ENCODE measurements around the gene RRAS2. TPM values are rescaled to one million over a fixed set of nuclear protein-coding genes. Genes with fewer than 3 reads are reported as not detected.

The RRAS2 gene
- total RNA-seq, 4 donors from 2014 or later, result 35.5 to 162 (median 77.6) TPM

- Histone ChIP-seq H3K36me3 (no peaks in the 10 kb centered on the region), H3K27ac (no peak overlapping the region), H3K4me3 (no peak overlapping the region), H3K27me3 (no peaks in the 10 kb centered on the region), H3K4me1 (no peaks in the 10 kb centered on the region), H3K9me3 (no peaks in the 10 kb centered on the region)
- DNase-seq, result no peak
- no peak for TF ChIP-seq POLR2A (IDR thresholded peaks at IDR 0.05)
- no peak for TF ChIP-seq CTCF (IDR thresholded peaks at IDR 0.05)
Observed at GRCh38 chr11:14334893-14335292, 24.1 kb downstream of the RRAS2 start.

GRCh38 chr11:14334192-14334591 is 24.8 kb downstream of the RRAS2 start:
- H3K9me3 ChIP-seq, result no peaks in the 10 kb centered on the region
- H3K4me3 ChIP-seq, result no peak overlapping the region
- H3K27me3 ChIP-seq, result no peaks in the 10 kb centered on the region
- no peak overlapping the region for H3K27ac ChIP-seq
- TF ChIP-seq POLR2A (IDR thresholded peaks at IDR 0.05) (no peak), CTCF (IDR thresholded peaks at IDR 0.05) (no peak)
- no peaks in the 10 kb centered on the region for H3K36me3 ChIP-seq
- H3K4me1 ChIP-seq, result no peaks in the 10 kb centered on the region
- no peak for DNase-seq

- no peaks in the 10 kb centered on the region for H3K9me3 ChIP-seq
- H3K27ac ChIP-seq, result no peak overlapping the region
- no peak for DNase-seq
- no peaks in the 10 kb centered on the region for H3K36me3 ChIP-seq
- H3K4me3 ChIP-seq, result no peak overlapping the region
- H3K27me3 ChIP-seq, result no peaks in the 10 kb centered on the region
- no peaks in the 10 kb centered on the region for H3K4me1 ChIP-seq
- no peak for TF ChIP-seq POLR2A (IDR thresholded peaks at IDR 0.05)
- no peak for TF ChIP-seq CTCF (IDR thresholded peaks at IDR 0.05)
Observed at GRCh38 chr11:14331476-14332136, 27.4 kb downstream of the RRAS2 start.

GRCh38 chr11:14330881-14331280 is 28.1 kb downstream of the RRAS2 start:
- no peak for DNase-seq
- no peaks in the 10 kb centered on the region for H3K4me1 ChIP-seq
- no peak overlapping the region for H3K4me3 ChIP-seq
- TF ChIP-seq POLR2A (IDR thresholded peaks at IDR 0.05) (no peak), CTCF (IDR thresholded peaks at IDR 0.05) (no peak)
- no peak overlapping the region for H3K27ac ChIP-seq
- H3K36me3 ChIP-seq, result no peaks in the 10 kb centered on the region
- no peaks in the 10 kb centered on the region for H3K9me3 ChIP-seq
- no peaks in the 10 kb centered on the region for H3K27me3 ChIP-seq

- Histone ChIP-seq H3K9me3 (no peaks in the 10 kb centered on the region), H3K27me3 (no peaks in the 10 kb centered on the region), H3K4me1 (no peaks in the 10 kb centered on the region), H3K27ac (no peak overlapping the region), H3K36me3 (no peaks in the 10 kb centered on the region), H3K4me3 (no peak overlapping the region)
- no peak for DNase-seq
- TF ChIP-seq POLR2A (IDR thresholded peaks at IDR 0.05) (no peak), CTCF (IDR thresholded peaks at IDR 0.05) (no peak)
Observed at GRCh38 chr11:14329702-14330101, 29.3 kb downstream of the RRAS2 start.

- H3K4me3 ChIP-seq, result no peak overlapping the region
- H3K9me3 ChIP-seq, result no peaks in the 10 kb centered on the region
- no peak overlapping the region for H3K27ac ChIP-seq
- no peak for DNase-seq
- H3K36me3 ChIP-seq, result no peaks in the 10 kb centered on the region
- TF ChIP-seq CTCF (IDR thresholded peaks at IDR 0.05) (no peak), POLR2A (IDR thresholded peaks at IDR 0.05) (no peak)
- no peaks in the 10 kb centered on the region for H3K4me1 ChIP-seq
- H3K27me3 ChIP-seq, result no peaks in the 10 kb centered on the region
Observed at GRCh38 chr11:14327116-14327515, 31.9 kb downstream of the RRAS2 start.

All from Peyer's patch (tissue), 4 donors.